NCI-H82 treated with DMSO at 0.1 percent for 48 hours (cell line): Measurements from ENCODE around the gene NSMF.

ENCODE experiments used
- DNase-seq: peaks from one replicate; lab custom pipeline; 2025; ENCODE audit not compliant: unreplicated experiment; lab: John Stamatoyannopoulos, UW

The NSMF gene

DNA sequence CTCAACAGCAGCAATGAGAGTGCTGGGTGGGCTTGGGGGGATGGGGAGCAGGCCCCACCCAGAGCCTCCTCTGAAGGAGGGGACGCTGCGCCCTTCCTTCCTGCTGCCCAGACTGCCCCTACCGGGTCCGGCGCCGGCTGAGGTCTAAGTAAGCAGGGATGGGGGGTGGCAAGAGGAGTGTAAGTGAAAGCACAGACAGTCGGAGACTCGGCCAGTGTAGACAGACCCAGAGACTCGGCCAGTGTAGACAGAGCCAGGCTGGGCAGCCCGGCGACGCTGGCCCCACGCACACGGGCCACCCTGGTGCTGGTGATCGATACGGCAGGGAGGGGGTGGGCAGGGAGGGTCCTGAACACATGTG, 10.6 kb downstream of the NSMF start:
- DNase-seq, result no peak

- DNase-seq, result no peak
These were observed 11.2 kb downstream of the NSMF start for GRCh38 chr9:137447722-137448601.

- no peak for DNase-seq
These were observed 12.2 kb downstream of the NSMF start for GRCh38 chr9:137446851-137447471.

- DNase-seq, result no peak
These were observed 13.2 kb downstream of the NSMF start for GRCh38 chr9:137445930-137446431.

DNA sequence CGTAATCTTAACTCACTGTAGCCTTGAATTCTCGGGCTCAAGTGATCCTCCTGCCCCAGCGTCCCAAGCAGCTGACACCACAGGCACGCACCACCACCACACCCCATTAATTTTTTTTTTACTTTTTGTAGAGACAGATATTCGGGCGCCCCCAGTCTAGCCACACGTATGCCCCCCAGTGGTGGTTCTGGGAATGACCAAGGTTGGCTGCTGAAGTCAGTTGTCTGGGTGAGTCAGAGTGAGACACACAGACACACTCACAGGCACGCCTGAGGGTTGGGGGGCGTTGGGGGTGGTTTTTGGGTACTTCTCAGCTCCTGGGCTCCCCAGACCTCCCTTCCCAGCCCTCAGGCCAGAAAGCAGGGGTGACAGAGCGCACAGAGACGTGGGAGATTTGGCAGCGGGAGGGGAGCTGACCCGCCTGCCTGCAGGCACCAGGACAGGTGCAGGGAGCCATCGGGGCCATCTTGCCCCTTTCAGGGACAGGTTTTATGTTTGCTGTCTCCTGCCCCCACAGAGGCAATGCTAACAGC, 13.8 kb downstream of the NSMF start:
- peak; percentile 34 for DNase-seq

DNA sequence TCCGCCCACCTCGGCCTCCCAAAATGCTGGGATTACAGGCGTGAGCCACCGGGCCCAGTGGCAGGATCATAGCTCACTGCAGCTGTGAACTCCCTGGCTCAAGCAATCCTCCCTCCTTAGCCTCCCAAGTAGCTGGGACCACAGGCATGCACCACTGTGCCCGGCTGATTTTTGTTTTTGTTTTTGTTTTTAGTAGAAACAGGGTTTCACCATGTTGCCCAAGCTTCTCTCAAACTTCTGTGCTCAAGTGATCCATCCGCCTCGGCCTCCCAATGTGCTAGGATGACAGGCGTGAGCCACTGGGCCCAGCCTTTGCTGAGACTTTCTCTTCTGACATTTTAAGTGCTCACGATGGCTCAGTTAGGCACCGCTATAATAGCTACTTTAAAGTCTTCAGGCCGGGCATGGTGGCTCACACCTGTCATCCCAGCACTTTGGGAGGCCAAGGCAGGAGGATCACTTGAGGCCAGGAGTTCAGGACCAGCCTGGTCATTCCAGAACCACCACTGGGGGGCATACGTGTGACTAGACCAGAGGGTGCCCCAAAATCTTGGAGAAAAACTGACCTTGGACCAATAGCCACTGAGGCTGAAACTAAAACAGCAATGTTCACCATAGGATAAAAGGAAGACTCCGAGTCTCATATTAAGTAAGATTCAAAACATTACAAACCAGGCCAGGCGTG, 14.9 kb downstream of the NSMF start:
- no peak for DNase-seq

DNA sequence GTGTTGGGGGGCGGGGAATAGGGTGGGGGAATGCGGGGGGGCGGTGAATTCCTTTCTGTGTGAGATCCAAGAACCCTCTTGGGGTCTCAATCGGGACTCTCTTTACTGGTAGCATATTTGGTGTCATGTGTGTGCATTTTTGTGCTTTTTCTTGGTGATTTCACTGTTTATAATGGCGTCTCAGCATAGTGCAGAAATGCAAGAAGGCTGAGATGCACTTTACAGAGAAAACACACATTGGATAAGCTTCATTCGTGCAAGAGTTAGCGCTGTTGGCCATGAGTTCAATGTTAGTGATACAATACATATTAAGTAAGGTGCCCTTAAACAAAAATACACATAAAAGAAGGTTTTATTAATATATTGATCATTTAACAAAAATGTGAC, 17.2 kb downstream of the NSMF start:
- no peak for DNase-seq

- DNase-seq, result no peak
These were observed 17.7 kb downstream of the NSMF start, which contains the start of gene ENTPD8 for GRCh38 chr9:137441289-137441934. Gene ENTPD8, minus strand, starts transcription at chr9:137441357. Its CDS starts 3,072 bp downstream, at chr9:137438285.

DNA sequence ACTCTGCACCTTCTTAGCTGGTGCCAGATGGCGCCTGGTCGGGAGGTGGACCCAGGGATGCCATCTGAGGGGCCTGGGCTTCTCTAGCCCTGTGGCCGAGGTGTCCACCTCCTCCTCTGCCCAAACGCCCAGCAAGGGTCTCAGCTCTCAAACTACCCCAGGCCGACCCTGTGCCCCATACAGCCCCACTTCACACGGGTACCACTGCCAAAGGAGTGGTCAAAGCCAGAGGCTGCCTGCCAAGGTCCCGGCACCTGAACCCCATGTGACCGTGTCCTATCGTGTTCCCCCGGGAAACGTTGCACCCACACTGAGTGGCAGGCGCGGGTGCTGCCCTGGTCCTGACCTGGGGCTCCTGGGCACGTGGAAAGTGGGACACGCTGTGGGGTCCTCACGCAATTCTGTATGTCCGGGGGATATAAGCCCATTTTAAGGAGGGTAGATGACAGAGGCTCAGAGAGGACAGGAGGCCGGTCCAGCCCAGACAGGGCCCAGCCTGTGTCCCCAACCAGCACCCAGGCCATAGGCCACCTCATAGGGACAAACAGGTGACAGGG, 19.9 kb downstream of the NSMF start:
- DNase-seq, result no peak

- DNase-seq, result peak; percentile 23
These were observed 20.5 kb downstream of the NSMF start for GRCh38 chr9:137438591-137439157.

GRCh38 chr9:137437691-137438590, 21.2 kb downstream of the NSMF start:
- DNase-seq, result no peak

- DNase-seq, result no peak
These were observed 22.2 kb downstream of the NSMF start for GRCh38 chr9:137436761-137437600.

DNA sequence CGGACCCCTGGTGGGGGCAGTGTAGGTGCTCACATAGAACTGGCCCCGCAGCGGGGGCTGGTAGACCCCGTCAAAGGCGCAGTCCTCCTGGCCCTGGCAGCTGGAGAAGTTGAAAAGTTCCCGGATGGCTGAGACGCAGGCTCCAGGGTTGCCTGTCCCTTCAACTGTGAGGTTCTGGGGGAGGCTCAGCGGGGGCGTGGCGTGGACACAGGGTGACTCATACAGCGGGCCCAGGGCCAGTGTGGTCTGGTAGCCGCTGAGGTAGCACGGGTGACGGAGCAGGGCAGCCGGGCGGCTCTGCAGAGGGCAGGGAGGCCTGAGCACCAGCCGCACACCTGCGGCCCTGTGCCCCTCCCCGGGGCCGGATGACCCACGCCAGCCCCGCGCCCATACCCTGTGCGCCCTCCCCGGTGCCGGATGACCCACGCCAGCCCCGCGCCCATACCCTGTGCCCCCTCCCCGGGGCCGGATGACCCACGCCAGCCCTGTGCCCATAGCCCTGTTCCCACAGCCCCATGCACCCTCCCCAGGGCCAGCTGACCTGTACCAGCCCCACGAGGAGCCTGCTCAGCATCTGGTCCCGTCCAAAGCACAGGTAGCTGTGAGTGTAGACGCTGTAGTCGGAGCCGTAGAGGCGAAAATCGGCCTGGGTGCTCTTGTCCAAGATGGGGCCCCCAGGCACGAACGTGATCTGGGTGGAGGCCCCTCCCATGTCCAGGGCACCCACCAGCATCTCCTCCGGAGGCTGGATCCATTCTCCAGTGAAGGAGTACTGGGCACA, 23.0 kb downstream of the NSMF start:
- DNase-seq, result no peak

DNA sequence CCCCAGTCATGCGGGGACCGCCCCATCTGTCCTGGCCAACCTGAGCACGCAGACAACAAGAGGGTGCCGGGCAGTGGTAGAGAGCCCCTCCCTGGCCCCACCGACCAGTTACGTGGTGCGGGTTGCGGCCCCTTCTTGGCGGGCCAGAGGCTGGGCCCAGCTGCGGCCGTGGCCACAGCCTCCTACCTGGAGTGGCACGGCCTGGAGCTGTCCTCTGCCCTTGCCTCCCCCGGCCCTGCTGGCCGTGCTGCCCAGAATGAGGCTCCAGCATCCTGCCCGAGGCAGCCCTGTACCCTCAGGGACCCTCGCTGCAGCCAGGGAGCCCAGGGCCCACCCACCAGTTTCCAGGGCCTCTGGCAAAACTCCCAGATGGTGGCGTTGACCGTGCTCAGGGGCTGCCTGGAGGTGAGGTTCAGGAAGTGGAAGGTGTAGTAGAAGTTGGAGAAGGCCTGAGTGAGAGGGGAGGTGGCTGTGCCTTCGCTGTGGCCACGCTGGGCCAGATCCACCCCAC, 23.7 kb downstream of the NSMF start:
- no peak for DNase-seq

- DNase-seq, result no peak
These were observed 24.4 kb downstream of the NSMF start for GRCh38 chr9:137434498-137435380.

DNA sequence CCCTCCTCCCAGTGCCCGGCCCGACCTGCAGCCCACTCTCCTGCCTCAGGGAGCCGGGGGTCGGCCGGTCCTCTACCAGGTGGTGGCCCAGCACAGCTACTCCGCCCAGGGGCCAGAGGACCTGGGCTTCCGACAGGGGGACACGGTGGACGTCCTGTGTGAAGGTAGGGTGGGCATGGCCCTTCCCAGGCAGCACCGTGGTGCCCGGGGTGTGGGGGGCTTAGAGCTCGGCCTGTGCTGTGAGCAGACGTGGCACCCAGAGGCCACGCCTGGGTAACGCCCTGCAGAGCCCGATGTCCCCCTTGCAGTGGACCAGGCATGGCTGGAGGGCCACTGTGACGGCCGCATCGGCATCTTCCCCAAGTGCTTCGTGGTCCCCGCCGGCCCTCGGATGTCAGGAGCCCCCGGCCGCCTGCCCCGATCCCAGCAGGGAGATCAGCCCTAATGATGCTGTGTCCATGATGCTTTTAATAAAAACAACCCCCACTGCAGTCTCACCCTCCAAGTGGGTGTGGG, 25.2 kb downstream of the NSMF start:
- DNase-seq, result no peak
